Activated CD4-positive, alpha-beta T cell treated with anti-CD3 and anti-CD28 coated beads, Interleukin-2, amount 10 ng/mL, durations not matched to agents 24 days and 14 days (primary cell): ENCODE results near the gene CDC37. TPM values are rescaled to one million over a fixed set of nuclear protein-coding genes. Genes with fewer than 3 reads are reported as not detected.

Source experiments
- DNase-seq: peaks from one replicate; pipeline ENCODE4 v3.0.0; 2022
- H3K27ac Mint-ChIP-seq: one replicate; pipeline ENCODE4 v1.8.0; 2022; ENCODE audit warnings: mild to moderate bottlenecking, mixed read lengths
- H3K27me3 Mint-ChIP-seq: one replicate; pipeline ENCODE4 v1.8.0; 2022; ENCODE audit warnings: mixed read lengths
- H3K36me3 Mint-ChIP-seq: one replicate; pipeline ENCODE4 v1.8.0; 2022; ENCODE audit warnings: low read depth, mild to moderate bottlenecking, mixed read lengths
- H3K4me1 Mint-ChIP-seq: one replicate; pipeline ENCODE4 v1.8.0; 2021; ENCODE audit warnings: mixed read lengths
- H3K4me3 Mint-ChIP-seq: one replicate; pipeline ENCODE4 v1.8.0; 2022; ENCODE audit warnings: mild to moderate bottlenecking, moderate library complexity, mixed read lengths
- H3K9me3 Mint-ChIP-seq: one replicate; pipeline ENCODE4 v1.8.0; 2021; ENCODE audit warnings: mixed read lengths
- intact Hi-C: fragments of 100-400 bp; cut with micrococcal nuclease; formaldehyde crosslinking; loops from one replicate; pipeline ENCODE4 v1.15.1; 2023
- total RNA-seq: library from RNA; stranded (reverse); gene quantifications from 2 replicates; pipeline ENCODE4 v1.2.3, GENCODE V29; 2022

CDC37 gene
- 304 and 310 TPM in 2 replicates for total RNA-seq

DNA sequence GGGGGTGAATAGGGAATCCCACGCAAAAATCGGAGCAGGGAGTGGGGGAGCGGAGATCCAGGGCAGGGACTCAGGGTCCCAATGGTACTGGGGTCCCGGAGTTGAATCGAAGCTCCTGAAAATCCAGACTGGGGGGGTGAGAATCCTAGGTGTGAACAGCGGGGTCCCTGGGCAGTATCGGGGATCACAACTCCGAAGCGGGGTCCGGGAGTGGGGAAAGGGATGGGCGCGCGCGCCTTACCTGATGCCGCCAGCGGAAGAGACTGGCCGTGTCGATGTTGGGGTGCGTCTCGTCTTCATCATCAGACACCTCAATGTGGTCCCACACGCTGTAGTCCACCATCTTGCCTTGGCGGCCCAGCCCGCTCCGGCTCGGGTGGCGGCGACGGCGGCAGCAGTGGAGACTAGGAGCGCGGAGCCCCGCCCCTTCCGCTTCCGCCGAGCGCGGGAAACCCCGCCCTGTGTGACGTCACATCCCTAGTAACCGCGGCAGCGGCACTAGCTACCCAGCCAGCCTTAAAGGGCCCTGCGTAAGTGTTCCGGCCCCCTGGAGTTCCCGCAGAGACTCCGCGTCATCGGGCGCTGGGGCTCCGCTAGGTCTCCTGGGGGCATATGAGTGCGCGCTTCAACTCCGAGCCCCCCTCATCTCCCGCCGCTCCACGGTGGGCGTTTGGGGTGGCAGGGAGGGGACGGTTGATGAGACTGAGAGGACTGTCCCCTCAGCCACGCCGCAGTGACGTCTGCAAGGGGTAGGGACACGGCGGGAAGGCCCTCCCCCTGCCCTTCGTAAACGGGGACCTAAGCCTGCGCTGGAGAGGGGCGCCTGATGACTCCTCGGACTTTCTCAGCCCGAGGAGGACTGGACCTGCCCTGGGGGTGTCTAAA lies at the start of gene CDC37:
CDC37 (minus strand) TSS at position 406 of the 885 bp plus-strand sequence; CDS start at position 343, 63 bp downstream.
- Mint-ChIP-seq H3K4me1 (peaks cover 58% of the 10 kb centered on the region), H3K27me3 (no peaks in the 10 kb centered on the region), H3K9me3 (no peaks in the 10 kb centered on the region), H3K27ac (peak within 1 kb of the TSS; percentile 98), H3K36me3 (peaks cover 38% of the 10 kb centered on the region), H3K4me3 (peak within 1 kb of the TSS; percentile 99)
- peak; percentile 100 for DNase-seq
- intact Hi-C loops, result loop anchor here (1.0 to 5.0 kb wide), 7 partner anchors 21 to 296 kb away; partner anchors contain the start of genes CDKN2D, ILF3, KRI1 and PPAN

DNA sequence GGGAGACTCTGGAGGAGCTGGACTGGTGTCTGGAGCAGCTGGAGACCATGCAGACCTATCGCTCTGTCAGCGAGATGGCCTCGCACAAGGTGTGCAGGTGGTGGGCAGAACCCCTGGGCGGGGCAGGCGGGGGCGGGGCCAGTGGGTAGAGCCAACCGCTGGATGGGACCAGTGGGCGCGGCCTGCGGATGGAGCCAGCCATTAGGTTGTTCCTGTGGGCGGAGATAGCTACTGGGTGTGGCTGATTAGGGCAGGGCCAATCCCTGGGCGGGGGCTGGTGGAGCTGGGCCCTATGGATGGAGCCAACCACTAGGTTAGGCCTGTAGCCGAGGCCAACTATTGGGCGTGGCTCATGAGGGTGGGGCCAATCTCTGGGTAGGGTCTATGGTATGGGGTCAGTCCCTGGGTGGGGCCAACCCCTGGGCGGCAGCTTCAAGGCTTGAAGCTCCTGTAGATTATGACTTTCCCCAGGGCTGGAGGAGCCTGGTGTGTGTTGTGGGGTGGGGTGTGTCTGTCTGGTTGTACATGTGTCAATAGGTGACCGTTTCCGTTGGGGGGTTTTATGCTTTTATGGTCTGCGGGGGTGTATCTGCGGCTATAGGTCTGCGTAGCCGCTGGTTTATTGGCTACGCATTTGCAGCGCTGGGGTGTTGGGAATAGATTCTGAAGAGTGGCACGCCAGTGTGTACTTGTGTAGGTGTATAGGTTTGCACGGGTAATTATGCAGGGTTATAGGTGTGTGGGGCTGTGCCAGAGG lies 47.7 kb upstream of the CDC37 start:
- H3K4me1 Mint-ChIP-seq, result peaks cover 24% of the 10 kb centered on the region
- no peak overlapping the region for H3K27ac Mint-ChIP-seq
- no peaks in the 10 kb centered on the region for H3K9me3 Mint-ChIP-seq
- intact Hi-C loops, result no loop called here
- H3K4me3 Mint-ChIP-seq, result no peak overlapping the region
- no peak for DNase-seq
- H3K27me3 Mint-ChIP-seq, result no peaks in the 10 kb centered on the region
- peaks cover 45% of the 10 kb centered on the region for H3K36me3 Mint-ChIP-seq

- no peak for DNase-seq
- no peak overlapping the region for H3K27ac Mint-ChIP-seq
- H3K4me3 Mint-ChIP-seq, result no peak overlapping the region
- intact Hi-C loops, result no loop called here
- peaks cover 41% of the 10 kb centered on the region for H3K36me3 Mint-ChIP-seq
- no peaks in the 10 kb centered on the region for H3K27me3 Mint-ChIP-seq
- no peaks in the 10 kb centered on the region for H3K9me3 Mint-ChIP-seq
- peaks cover 25% of the 10 kb centered on the region for H3K4me1 Mint-ChIP-seq
These were observed 47.0 kb upstream of the CDC37 start for GRCh38 chr19:10450191-10450852.

DNA sequence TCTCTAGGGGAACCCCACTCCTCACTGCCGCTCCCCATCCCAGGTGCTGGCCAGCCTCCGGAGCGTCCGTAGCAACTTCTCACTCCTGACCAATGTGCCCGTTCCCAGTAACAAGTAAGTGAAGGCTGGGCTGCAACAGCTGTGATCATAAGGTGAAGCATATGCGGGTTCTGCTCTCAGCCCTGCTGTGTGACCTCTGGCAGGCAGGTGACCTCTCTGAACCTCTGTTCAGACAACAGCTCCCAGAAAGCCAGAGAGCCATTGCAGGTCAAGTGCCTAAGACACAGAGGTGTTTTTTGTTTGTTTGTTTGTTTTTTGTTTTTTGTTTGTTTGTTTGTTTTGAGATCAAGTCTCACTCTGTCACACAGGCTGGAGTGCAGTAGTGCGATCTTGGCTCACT lies 45.7 kb upstream of the CDC37 start:
- intact Hi-C loops, result no loop called here
- Mint-ChIP-seq H3K4me3 (no peak overlapping the region), H3K36me3 (peaks cover 40% of the 10 kb centered on the region), H3K27ac (no peak overlapping the region), H3K4me1 (peaks cover 25% of the 10 kb centered on the region), H3K9me3 (no peaks in the 10 kb centered on the region), H3K27me3 (no peaks in the 10 kb centered on the region)
- DNase-seq, result no peak

DNA sequence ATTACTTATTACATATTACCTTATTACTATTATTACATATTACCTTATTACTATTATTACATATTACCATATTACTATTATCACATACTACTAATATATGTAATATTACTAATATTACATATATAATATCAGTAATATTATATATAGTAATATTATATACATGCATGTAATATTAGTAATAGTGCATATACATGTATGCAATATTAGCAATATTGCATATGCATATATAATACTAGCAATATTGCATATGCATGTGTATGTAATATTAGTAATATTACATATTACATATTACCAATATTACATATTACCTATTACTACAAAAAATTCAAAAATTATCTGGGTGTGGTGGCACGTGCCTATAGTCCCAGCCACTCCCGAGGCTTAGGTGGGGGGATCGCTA lies 39.4 kb upstream of the CDC37 start:
- H3K4me1 Mint-ChIP-seq, result peaks cover 7% of the 10 kb centered on the region
- H3K27me3 Mint-ChIP-seq, result no peaks in the 10 kb centered on the region
- H3K4me3 Mint-ChIP-seq, result no peak overlapping the region
- no peak for DNase-seq
- peaks cover 14% of the 10 kb centered on the region for H3K36me3 Mint-ChIP-seq
- intact Hi-C loops, result no loop called here
- no peaks in the 10 kb centered on the region for H3K9me3 Mint-ChIP-seq
- H3K27ac Mint-ChIP-seq, result no peak overlapping the region

- intact Hi-C loops, result no loop called here
- Mint-ChIP-seq H3K27me3 (no peaks in the 10 kb centered on the region), H3K4me1 (peaks cover 16% of the 10 kb centered on the region), H3K9me3 (no peaks in the 10 kb centered on the region), H3K4me3 (no peak overlapping the region), H3K36me3 (peaks cover 10% of the 10 kb centered on the region), H3K27ac (no peak overlapping the region)
- DNase-seq, result no peak
These were observed 36.2 kb upstream of the CDC37 start for GRCh38 chr19:10439588-10439987.

- peaks cover 13% of the 10 kb centered on the region for H3K27me3 Mint-ChIP-seq
These were observed 29.8 kb upstream of the CDC37 start for GRCh38 chr19:10433131-10433536.

DNA sequence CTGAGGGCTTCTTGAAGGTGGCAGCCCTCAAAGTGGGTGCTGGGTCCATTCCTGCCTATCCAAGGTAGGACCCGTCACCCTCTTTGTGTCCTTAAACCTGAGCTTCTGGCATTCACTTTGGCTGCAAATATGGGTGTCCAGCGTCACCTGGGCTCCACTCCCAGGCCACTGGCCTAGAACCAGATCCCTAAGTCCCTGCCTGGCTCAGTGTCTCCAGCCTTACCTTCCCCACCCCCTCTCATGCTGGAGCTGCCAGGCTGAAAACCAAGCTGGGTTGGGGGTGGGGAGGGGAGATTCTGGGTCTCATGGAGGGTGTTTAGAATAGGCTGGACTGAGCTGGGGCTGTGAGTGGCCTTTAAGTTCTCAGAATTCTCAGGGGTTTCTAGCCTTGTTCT lies 29.4 kb upstream of the CDC37 start:
- intact Hi-C loops, result no loop called here
- Mint-ChIP-seq H3K36me3 (peaks cover 36% of the 10 kb centered on the region), H3K4me3 (peak overlapping the region; percentile 13), H3K4me1 (peaks cover 60% of the 10 kb centered on the region), H3K27ac (no peak overlapping the region), H3K9me3 (peaks cover 4% of the 10 kb centered on the region), H3K27me3 (peaks cover 13% of the 10 kb centered on the region)
- DNase-seq, result no peak

More at GRCh38 chr19:10433131-10433536, 29.8 kb upstream of the CDC37 start:
- intact Hi-C loops, result no loop called here
- H3K9me3 Mint-ChIP-seq, result peaks cover 2% of the 10 kb centered on the region
- peaks cover 56% of the 10 kb centered on the region for H3K4me1 Mint-ChIP-seq
- H3K4me3 Mint-ChIP-seq, result peak overlapping the region; percentile 13
- H3K36me3 Mint-ChIP-seq, result peaks cover 33% of the 10 kb centered on the region
- peak; percentile 59 for DNase-seq
- H3K27ac Mint-ChIP-seq, result peak overlapping the region; percentile 38

DNA sequence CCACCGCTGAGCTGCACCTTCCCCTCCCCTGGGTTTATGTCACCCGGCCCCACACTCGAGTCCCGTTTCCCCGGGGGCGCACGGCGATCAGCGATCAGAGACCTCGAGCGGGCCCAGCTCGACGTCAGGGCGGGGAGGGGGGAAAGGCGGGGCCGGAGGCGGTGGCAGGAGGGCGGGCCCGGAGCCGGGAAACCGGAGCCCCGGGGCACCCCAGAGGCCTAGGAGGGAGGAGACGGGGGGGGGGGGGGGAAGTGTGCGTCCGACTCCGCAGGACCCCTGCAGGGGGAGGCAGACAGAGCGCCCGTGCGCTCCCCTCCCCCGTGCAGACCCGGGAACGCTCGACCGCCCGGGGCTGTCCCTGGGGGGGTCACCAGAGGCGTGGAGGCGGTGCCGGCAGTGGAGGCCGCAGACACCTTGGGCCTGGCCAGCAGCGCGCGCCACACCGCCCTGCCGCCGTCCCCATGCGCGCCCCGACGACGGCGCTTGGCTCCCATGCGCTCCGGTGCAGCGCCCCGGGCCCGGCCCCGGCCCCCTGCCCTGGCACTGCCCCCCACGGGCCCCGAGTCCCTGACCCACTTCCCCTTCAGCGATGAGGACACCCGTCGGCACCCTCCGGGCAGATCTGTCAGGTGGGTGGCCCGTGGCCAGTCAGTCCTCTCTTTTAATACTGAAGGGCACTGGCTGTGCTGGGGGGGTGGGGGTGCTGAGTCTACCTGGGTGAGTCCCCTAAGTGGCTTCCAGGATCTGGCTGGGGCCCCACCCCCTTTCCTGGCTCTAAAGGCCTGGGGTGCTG lies 28.8 kb upstream of the CDC37 start:
- peaks cover 36% of the 10 kb centered on the region for H3K36me3 Mint-ChIP-seq
- intact Hi-C loops, result no loop called here

GRCh38 chr19:10431254-10431942 lies 28.1 kb upstream of the CDC37 start:
- peaks cover 72% of the 10 kb centered on the region for H3K4me1 Mint-ChIP-seq
- peaks cover 4% of the 10 kb centered on the region for H3K9me3 Mint-ChIP-seq
- H3K27me3 Mint-ChIP-seq, result peaks cover 13% of the 10 kb centered on the region
- H3K27ac Mint-ChIP-seq, result peak overlapping the region; percentile 90
- peak overlapping the region; percentile 91 for H3K4me3 Mint-ChIP-seq
- peak; percentile 81 for DNase-seq
- intact Hi-C loops, result no loop called here
- H3K36me3 Mint-ChIP-seq, result peaks cover 36% of the 10 kb centered on the region

More for the DNA sequence above, 28.8 kb upstream of the CDC37 start:
- DNase-seq, result peak; percentile 88
- Mint-ChIP-seq H3K27me3 (peaks cover 13% of the 10 kb centered on the region), H3K9me3 (peaks cover 4% of the 10 kb centered on the region), H3K27ac (peak overlapping the region; percentile 90), H3K4me3 (peak overlapping the region; percentile 91), H3K4me1 (peaks cover 66% of the 10 kb centered on the region)

DNA sequence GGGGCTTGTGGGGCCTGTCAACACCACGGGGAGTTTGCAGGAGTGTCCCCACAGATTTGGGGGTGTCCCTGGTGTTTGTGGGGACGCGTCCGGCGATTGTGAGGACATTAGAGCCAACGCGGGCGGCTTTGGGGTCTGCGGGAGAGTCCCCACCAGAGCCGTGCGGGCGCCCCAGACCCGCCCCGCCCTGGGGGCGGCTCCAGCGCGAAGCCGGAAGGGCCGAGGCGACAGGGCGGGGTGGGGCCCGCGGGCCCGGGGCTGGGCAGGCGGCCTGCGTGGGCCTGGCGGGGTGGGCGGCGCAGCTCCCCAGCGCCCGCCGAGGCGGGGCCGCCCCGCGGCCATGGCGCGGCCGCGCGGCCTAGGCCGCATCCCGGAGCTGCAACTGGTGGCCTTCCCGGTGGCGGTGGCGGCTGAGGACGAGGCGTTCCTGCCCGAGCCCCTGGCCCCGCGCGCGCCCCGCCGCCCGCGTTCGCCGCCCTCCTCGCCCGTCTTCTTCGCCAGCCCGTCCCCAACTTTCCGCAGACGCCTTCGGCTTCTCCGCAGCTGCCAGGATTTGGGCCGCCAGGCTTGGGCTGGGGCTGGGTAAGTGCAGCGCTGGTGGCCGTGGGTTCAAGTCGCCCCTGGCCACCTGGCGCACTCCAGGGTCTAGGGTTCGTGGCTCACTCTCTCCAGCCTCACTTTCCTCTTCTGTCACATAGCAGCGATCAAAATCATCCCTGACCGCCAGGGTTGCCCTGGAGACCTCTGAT lies 27.3 kb upstream of the CDC37 start:
- Mint-ChIP-seq H3K4me3 (peak overlapping the region; percentile 91), H3K4me1 (peaks cover 72% of the 10 kb centered on the region), H3K27ac (peak overlapping the region; percentile 90), H3K9me3 (peaks cover 4% of the 10 kb centered on the region), H3K27me3 (peaks cover 13% of the 10 kb centered on the region), H3K36me3 (peaks cover 36% of the 10 kb centered on the region)
- peak; percentile 63 for DNase-seq
- intact Hi-C loops, result no loop called here

DNA sequence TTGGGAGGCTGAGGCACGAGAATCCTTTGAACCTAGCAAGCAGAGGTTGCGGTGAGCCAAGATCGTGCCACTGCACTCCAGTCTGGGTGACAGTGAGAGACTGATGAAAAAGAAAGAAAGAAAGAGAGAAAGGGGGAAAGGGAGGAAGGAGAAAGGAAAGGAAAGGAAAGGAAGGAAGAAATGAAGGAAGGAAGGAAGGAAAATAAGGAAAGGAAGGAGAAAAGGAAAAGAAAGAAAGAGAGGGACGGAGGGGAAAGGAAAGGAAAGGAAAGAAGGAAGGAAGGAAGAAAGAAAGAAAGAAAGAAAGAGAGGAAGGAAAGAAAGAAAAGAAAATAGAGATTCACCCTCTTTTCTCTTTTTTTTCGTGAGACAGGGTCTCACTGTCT lies 25.6 kb upstream of the CDC37 start:
- Mint-ChIP-seq H3K4me1 (peaks cover 75% of the 10 kb centered on the region), H3K27ac (peak overlapping the region; percentile 98), H3K36me3 (peaks cover 35% of the 10 kb centered on the region), H3K9me3 (peaks cover 4% of the 10 kb centered on the region), H3K4me3 (peak overlapping the region; percentile 72), H3K27me3 (peaks cover 13% of the 10 kb centered on the region)
- no peak for DNase-seq
- intact Hi-C loops, result loop anchor here (1.0 kb wide), 1 partner anchor 10 kb away; no protein-coding TSS in a partner anchor
